Panc1 (cell line): ENCODE measurements around the gene DPY19L1. TPM values are rescaled to one million over a fixed set of nuclear protein-coding genes. Genes with fewer than 3 reads are reported as not detected.

Experiments used
- ATAC-seq: fragments of 200-7000 bp; cut with Tn5 transposase; 2 replicates; pipeline ENCODE4 v1.9.1; 2020; ENCODE audit warnings: mild to moderate bottlenecking, moderate library complexity
- BruUV-seq: library from RNA; stranded (reverse); fragments of 400-500 nt; replicated peaks from 2 replicates; lab custom pipeline; 2021; lab: Mats Ljungman, UMichigan
- CTCF ChIA-PET: fragments of 300-600 bp; sonication (Branson Sonifier 250); formaldehyde crosslinking; loops from one replicate; lab custom pipeline; 2022; ENCODE audit warnings: antibody characterized with exemption; lab: Charles Lee
- POLR2A ChIA-PET: fragments of 300-600 bp; sonication (Branson Sonifier 250); formaldehyde crosslinking; loops from one replicate; lab custom pipeline; 2022; ENCODE audit warnings: antibody characterized with exemption; lab: Charles Lee
- DNase-seq: peaks from one replicate; pipeline ENCODE4 v3.0.0-alpha.2; 2010; ENCODE audit warnings: low read depth, low spot score
- H3K27ac ChIP-seq: 2 replicates; pipeline ENCODE4 v1.5.1; 2011; ENCODE audit warnings: mild to moderate bottlenecking, low read length, inconsistent platforms
- H3K27me3 ChIP-seq: fragments of 200-500 bp; sonication (Bioruptor generic); 2 replicates; pipeline ENCODE4 v1.6.0; 2014; ENCODE audit warnings: low read length, inconsistent platforms; ENCODE audit not compliant: control insufficient read depth, insufficient read depth
- H3K36me3 ChIP-seq: fragments of 200-500 bp; sonication (Bioruptor generic); 2 replicates; pipeline ENCODE4 v1.5.1; 2014; ENCODE audit warnings: inconsistent platforms, mild to moderate bottlenecking, low read length, moderate library complexity; ENCODE audit not compliant: control insufficient read depth, insufficient read depth
- H3K4me1 ChIP-seq: 2 replicates; pipeline ENCODE4 v1.5.1; 2011; ENCODE audit warnings: inconsistent platforms, mild to moderate bottlenecking, low read length, moderate library complexity; ENCODE audit not compliant: control insufficient read depth, insufficient read depth
- H3K4me3 ChIP-seq, 2 experiments: 2 replicates each; pipeline ENCODE4 v1.5.1; 2011 to 2012; ENCODE audit warnings: low read depth in 2 of 2, low read length in 2 of 2, mild to moderate bottlenecking in 2 of 2, inconsistent platforms in 1 of 2, moderate library complexity in 1 of 2
- H3K9me3 ChIP-seq: fragments of 200-500 bp; sonication (Bioruptor generic); 2 replicates; pipeline ENCODE4 v1.5.1; 2014; ENCODE audit warnings: low read depth, mild to moderate bottlenecking, inconsistent platforms, low read length, moderate library complexity; ENCODE audit not compliant: control insufficient read depth, insufficient read depth
- POLR2AphosphoS5 ChIP-seq: IDR thresholded peaks from 2 replicates; pipeline ENCODE4 v1.6.1; 2012; ENCODE audit warnings: mild to moderate bottlenecking, low read depth, low read length, moderate library complexity
- REST ChIP-seq, 2 experiments: IDR thresholded peaks; 2 replicates each; pipeline ENCODE4 v1.6.1; 2011 to 2012; ENCODE audit warnings: low read depth in 2 of 2, control low read depth in 1 of 2, low read length in 1 of 2, mild to moderate bottlenecking in 1 of 2, moderate library complexity in 1 of 2; ENCODE audit not compliant: insufficient read depth in 1 of 2
- SIN3A ChIP-seq: IDR thresholded peaks from 2 replicates; pipeline ENCODE4 v1.6.1; 2012; ENCODE audit warnings: low read depth, mild to moderate bottlenecking, low read length, moderate library complexity, borderline replicate concordance; ENCODE audit not compliant: insufficient read depth
- TCF7L2 ChIP-seq: IDR thresholded peaks from 2 replicates; pipeline ENCODE4 v1.6.1; 2011; ENCODE audit warnings: mild to moderate bottlenecking, low read depth, low read length, inconsistent platforms
- in situ Hi-C: cut with HindIII; loops from 2 replicates; pipeline ENCODE4 v1.10.0; 2016; ENCODE audit warnings: low sequenced_read_pairs, low pct_unique_long_range_greater_than_20kb
- intact Hi-C: fragments of 100-400 bp; cut with micrococcal nuclease; formaldehyde crosslinking; loops from one replicate; pipeline ENCODE4 v1.10.0; 2022; ENCODE audit not compliant: unreplicated experiment
- total RNA-seq: library from RNA; stranded (reverse); gene quantifications from one replicate; pipeline ENCODE4 v1.2.1, GENCODE V29; 2021; ENCODE audit not compliant: unreplicated experiment
- TF ChIP-seq, protein P1 (sequence below): fragments of 450-650 bp; IDR thresholded peaks from 2 replicates; pipeline ENCODE4 v1.5.1; 2017; ENCODE audit warnings: mild to moderate bottlenecking

The DPY19L1 gene
- total RNA-seq, 1 experiment from 2014 or later = 103 TPM

- in situ Hi-C loops = no loop called here
- ATAC-seq = no peak
- TF ChIP-seq SIN3A (no peak), REST (IDR thresholded peaks at IDR 0.05; ENCODE audit: insufficient read depth in 1 of 2, low read depth in 2 of 2, low read length in 1 of 2) (no peak), TCF7L2 (no peak), POLR2AphosphoS5 (no peak)
- TF ChIP-seq, protein P1, sequence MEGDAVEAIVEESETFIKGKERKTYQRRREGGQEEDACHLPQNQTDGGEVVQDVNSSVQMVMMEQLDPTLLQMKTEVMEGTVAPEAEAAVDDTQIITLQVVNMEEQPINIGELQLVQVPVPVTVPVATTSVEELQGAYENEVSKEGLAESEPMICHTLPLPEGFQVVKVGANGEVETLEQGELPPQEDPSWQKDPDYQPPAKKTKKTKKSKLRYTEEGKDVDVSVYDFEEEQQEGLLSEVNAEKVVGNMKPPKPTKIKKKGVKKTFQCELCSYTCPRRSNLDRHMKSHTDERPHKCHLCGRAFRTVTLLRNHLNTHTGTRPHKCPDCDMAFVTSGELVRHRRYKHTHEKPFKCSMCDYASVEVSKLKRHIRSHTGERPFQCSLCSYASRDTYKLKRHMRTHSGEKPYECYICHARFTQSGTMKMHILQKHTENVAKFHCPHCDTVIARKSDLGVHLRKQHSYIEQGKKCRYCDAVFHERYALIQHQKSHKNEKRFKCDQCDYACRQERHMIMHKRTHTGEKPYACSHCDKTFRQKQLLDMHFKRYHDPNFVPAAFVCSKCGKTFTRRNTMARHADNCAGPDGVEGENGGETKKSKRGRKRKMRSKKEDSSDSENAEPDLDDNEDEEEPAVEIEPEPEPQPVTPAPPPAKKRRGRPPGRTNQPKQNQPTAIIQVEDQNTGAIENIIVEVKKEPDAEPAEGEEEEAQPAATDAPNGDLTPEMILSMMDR = peak; percentile 54
- Histone ChIP-seq H3K4me3 (no peak overlapping the region), H3K4me1 (no peaks in the 10 kb centered on the region), H3K27me3 (no peaks in the 10 kb centered on the region), H3K36me3 (no peaks in the 10 kb centered on the region), H3K27ac (no peak overlapping the region), H3K9me3 (no peaks in the 10 kb centered on the region)
- no TSS peak for BruUV-seq
- DNase-seq = no peak
- ChIA-PET POLR2A (no interaction called here), CTCF (no interaction called here)
- intact Hi-C loops = no loop called here
Observed at GRCh38 chr7:34900891-34901513, 136.3 kb downstream of the DPY19L1 start.

GRCh38 chr7:34895202-34895601 is 142.1 kb downstream of the DPY19L1 start:
- H3K27me3 ChIP-seq = no peaks in the 10 kb centered on the region
- ChIA-PET CTCF (no interaction called here), POLR2A (no interaction called here)
- in situ Hi-C loops = no loop called here
- intact Hi-C loops = no loop called here
- BruUV-seq = no TSS peak
- TF ChIP-seq, protein P1 = no peak
- TF ChIP-seq REST (IDR thresholded peaks at IDR 0.05; ENCODE audit: insufficient read depth in 1 of 2, low read depth in 2 of 2, low read length in 1 of 2) (no peak), POLR2AphosphoS5 (no peak), TCF7L2 (no peak), SIN3A (no peak)
- H3K4me3 ChIP-seq = no peak overlapping the region
- ATAC-seq (no peak), DNase-seq (no peak)
- no peaks in the 10 kb centered on the region for H3K36me3 ChIP-seq
- no peaks in the 10 kb centered on the region for H3K9me3 ChIP-seq
- H3K27ac ChIP-seq = no peak overlapping the region
- no peaks in the 10 kb centered on the region for H3K4me1 ChIP-seq
